Astrocyte (in vitro differentiated cells and primary cell): ENCODE results near the gene FLACC1.

Experiments used
- EZH2 ChIP-seq: IDR thresholded peaks from 2 replicates; pipeline ENCODE4 v1.6.1; 2012; ENCODE audit warnings: mild to moderate bottlenecking, low read length, inconsistent platforms; ENCODE audit not compliant: insufficient read depth
- TF ChIP-seq, protein P1 (sequence below): IDR thresholded peaks from 2 replicates; pipeline ENCODE4 v1.5.1; 2011; ENCODE audit warnings: low read depth, mild to moderate bottlenecking, inconsistent platforms, low read length, moderate library complexity; ENCODE audit not compliant: insufficient read depth

DNA sequence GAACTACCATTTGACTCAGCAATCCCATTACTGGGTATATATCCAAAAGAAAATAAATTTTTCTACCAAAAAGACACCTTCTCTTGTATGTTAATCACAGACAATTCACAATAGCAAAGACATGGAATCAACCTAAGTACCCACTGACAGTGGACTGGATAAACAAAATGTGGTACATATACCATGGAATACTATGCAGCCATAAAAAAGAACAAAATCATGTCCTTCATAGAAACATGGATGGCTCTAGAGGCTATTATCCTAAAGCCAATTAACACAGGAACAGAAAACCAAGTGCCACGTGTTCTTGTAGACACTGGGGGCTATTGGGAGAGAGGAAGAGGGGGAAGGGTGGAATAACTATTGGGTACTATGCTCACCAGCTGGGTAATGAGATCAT is 27.7 kb downstream of the FLACC1 start:
- TF ChIP-seq, protein P1, sequence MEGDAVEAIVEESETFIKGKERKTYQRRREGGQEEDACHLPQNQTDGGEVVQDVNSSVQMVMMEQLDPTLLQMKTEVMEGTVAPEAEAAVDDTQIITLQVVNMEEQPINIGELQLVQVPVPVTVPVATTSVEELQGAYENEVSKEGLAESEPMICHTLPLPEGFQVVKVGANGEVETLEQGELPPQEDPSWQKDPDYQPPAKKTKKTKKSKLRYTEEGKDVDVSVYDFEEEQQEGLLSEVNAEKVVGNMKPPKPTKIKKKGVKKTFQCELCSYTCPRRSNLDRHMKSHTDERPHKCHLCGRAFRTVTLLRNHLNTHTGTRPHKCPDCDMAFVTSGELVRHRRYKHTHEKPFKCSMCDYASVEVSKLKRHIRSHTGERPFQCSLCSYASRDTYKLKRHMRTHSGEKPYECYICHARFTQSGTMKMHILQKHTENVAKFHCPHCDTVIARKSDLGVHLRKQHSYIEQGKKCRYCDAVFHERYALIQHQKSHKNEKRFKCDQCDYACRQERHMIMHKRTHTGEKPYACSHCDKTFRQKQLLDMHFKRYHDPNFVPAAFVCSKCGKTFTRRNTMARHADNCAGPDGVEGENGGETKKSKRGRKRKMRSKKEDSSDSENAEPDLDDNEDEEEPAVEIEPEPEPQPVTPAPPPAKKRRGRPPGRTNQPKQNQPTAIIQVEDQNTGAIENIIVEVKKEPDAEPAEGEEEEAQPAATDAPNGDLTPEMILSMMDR = no peak
- TF ChIP-seq EZH2 = no peak
